Activated naive CD4-positive, alpha-beta T cell (primary cell): ENCODE results near the gene CSGALNACT2.
"Not testable (repeated sequence)": the region's sequence is repeated elsewhere in the genome, so short reads cannot be mapped to it uniquely, and the experiment has no call there.

Experiments used
- DNase-seq, 4 experiments: peaks; one replicate each; lab custom pipeline; 2025; lab: John Stamatoyannopoulos, UW

Gene CSGALNACT2

DNA sequence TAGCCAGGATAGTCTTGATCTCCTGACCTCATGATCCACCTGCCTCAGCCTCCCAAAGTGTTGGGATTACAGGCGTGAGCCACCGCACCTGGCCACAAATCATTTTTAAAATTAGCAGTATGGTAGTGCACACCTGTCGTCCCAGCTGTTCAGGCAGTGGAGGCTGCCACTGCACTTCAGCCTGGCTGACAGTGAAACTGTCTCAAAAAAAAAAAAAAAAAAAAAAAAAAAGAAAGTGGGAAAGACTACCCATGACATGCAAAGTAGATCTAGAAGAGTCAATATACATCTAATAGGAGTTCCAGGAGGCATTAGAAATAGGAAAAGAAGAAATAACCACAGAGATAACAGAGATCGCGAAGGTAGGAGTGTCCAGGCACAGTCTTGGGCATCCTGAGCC is 3.2 kb downstream of the CSGALNACT2 start:
- DNase-seq: no peak

DNA sequence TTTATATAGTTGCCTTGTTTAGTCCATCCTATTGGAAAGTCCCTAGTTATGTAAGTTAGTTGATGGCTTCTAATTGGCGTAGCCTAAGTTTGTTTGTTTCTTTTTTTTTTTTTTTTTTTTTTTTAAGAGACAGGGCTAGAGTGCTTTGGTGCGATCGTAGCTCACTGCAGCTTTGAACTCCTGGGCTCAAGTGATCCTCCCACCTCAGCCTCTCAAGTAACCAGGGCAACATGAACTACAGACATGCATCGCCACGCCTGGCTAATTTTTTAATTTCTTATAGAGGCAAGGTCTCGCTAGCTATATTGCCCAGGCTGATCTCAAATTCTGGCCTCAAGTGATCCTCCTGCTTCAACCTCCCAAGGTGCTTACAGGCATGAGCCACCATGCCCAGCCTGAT is 7.1 kb downstream of the CSGALNACT2 start:
- no peak for DNase-seq

DNA sequence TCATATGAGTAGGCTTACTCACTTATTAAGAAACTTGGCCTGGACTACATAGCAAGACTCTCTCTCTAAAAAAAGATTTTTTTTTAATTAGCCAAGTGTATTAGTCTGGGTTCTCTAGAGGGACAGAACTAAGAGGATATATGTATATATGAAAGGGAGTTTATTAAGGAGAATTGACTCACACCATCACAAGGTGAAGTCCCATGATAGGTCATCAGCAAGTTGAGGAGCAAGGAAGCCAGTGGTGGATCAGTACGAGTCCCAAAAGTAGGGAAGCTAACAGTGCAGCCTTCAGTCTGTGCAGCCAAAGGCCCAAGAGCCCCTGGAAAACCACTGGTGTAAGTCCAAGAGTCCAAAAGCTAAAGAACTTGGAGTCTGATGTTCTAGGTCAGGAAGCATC is 7.7 kb downstream of the CSGALNACT2 start:
- DNase-seq: not testable (repeated sequence)

DNA sequence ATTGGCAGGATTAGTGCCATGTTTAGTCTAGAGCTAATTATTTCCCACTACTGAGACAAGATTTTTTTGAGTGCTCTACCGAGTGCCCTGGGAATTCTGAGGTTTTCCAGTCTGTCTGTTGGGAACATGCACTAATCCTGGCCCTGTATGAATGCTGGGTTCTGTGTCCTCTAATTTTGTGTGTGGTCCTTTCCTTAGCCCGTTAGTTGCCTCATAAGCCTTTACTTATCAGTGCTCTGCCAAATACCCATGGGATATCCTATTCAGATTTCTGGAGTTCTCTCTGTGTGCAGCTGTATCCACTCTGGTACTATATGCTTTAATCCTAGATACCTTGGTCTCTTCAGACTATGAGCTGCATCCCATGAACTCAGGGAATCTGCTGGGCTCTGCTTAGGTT is 13.1 kb downstream of the CSGALNACT2 start:
- DNase-seq: no peak

DNA sequence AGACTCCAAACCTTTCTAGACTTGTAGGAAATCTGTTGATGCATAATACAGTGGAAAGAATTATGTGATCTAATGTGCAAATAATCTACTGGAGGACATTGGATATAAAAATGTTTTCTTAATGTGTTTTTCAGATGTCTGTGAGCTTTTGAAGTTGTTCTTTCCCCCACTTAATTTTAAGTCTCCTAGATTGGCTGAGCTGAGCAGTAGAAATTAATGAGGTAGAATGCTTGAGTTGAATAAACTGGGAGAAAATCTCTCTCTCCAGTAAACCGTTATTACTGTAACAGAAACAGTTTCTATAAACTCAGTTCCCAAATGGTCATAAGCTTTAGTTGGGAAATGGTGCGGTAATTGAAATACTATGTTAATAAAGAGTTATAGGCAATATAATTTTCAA is 15.7 kb downstream of the CSGALNACT2 start:
- no peak for DNase-seq

DNA sequence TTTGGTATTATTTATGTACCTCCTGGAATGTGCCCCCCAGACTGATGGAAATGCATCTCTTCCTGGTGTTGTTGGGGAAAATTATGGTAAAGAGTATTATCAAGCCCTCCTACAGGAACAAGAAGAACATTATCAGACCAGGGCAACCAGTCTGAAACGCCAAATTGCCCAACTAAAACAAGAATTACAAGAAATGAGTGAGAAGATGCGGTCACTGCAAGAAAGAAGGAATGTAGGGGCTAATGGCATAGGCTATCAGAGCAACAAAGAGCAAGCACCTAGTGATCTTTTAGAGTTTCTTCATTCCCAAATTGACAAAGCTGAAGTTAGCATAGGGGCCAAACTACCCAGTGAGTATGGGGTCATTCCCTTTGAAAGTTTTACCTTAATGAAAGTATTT is 17.0 kb downstream of the CSGALNACT2 start:
- no peak for DNase-seq

DNA sequence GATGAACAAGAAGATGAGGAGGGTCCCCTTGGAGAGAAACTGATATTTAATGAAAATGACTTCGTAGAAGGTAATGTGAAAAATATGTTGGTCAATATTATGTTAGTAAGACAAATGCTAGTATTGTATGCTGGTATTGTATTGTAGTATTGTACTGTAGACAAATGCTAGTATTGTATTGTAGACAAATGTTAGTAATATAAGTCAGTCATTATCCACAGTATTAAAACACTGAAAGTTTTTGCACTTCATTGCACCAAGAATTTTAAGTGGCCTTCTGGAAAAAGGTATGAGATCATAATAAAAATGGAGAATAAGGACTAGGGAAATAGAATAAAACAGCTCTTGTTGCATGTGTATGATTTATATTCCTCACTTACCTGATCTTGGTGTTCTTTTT is 17.5 kb downstream of the CSGALNACT2 start:
- DNase-seq: no peak

DNA sequence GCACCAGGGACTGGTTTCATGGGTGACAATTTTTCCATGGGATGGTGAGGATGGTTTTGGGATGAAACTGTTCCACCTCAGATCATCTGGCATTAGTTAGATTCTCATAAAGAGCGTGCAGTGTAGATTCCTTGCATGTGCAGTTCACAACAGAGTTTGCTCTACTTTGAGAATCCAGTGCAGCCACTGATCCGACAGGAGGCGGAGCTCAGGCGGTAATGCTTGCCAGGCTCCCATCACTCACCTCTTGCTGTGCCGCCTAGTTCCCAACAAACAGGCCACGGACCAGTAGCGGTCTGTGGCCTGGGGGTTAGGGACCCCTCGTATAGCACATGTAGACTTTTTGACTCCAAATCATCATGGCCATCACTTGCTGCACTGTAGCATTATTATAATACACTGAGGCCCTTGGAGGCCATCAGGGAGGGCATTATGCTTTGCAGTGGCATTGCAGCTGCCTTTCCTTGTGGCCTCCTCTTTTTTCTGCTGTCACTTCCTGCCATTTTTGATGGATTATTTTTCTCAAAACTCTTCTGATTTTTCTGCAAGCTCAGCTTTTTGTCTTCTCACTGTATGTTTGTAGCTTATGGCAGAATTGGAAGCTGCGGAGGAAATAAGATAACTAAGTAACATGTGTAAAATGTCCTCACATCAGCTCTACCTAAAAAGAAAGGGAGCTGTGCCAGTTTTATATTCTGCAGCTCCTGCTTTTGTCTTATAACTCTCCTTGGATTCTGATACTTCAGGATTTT is 18.5 kb downstream of the CSGALNACT2 start:
- no peak for DNase-seq

DNA sequence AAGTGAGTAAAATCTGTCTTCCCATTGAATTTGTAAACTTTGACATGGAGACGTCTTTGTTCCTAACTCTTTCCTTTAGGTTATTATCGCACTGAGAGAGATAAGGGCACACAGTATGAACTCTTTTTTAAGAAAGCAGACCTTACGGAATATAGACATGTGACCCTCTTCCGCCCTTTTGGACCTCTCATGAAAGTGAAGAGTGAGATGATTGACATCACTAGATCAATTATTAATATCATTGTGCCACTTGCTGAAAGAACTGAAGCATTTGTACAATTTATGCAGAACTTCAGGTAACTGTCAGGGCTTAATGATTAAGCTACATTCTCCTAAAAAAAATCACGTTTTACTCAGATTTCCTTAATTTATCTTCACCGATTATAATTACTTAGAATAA is 20.4 kb downstream of the CSGALNACT2 start:
- DNase-seq: no peak

DNA sequence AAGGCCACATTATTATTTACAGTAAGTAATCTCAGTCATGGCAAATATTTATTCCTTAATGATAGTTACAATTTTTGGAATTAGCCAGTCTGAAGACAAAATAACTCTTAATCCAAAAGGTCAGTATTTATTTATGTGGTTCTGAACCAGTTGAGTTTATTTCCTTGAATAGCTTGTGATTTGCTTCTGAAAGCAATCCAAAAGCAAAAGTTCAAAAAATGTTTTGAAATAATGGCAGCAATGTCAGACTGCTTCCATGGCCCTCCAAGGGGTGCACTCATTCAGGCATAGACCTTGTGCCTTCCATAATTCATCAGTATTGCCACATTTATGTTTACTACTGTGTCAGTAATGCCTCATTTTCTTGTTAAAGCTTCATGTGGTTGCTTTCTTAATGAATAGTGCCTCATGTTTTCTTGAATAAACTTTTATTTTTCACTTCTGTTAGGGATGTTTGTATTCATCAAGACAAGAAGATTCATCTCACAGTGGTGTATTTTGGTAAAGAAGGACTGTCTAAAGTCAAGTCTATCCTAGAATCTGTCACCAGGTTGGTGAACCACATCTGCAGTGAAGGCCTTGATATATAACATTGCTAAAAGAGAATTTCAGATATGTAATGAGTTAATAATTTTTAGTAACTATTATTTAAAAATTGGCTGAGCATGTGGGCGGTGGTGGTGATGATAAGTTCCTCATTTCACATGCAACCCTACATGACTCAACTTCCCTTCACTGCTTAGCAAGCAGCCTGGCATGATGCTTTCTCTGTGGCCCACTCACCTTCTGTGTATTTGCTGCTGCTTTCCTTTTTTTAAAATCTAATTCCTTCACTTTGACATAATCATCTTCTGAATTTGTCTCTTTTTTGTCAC is 22.0 kb downstream of the CSGALNACT2 start:
- no peak for DNase-seq

DNA sequence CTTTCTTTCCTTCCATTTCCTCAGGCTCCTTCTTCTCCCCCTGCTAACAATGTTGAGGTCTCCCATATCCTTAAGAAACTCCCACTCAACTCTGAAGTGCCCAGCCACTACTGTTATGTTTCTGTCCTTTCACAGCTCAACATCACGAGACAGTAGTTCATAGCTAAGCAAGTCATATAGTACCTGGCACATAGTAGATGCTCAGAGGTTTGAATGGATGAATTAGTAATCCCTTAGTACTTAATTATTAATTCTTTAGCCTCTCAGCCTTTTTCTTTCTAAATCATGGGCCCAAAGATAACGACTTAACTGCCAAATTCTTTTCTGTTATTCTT is 22.6 kb downstream of the CSGALNACT2 start:
- no peak for DNase-seq

DNA sequence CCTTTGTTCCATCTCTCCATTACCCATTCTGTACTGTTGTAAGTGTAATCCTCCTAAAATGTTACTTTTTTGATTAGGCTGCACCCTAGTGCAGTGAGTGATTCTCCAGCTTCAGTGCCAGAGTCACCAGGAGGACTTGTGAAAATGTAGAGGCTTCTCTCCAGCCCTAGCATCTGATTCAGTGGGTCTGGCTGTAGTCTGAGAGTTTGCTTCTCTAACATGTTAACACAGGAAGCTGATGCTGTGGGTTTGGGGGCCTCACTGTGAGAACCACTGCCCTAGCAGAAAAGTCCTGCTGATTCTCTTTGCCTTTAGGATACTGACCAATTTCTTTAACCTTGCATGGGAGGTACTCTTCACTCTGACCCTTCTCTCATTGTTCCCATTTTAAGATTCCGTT is 24.4 kb downstream of the CSGALNACT2 start:
- DNase-seq: no peak

DNA sequence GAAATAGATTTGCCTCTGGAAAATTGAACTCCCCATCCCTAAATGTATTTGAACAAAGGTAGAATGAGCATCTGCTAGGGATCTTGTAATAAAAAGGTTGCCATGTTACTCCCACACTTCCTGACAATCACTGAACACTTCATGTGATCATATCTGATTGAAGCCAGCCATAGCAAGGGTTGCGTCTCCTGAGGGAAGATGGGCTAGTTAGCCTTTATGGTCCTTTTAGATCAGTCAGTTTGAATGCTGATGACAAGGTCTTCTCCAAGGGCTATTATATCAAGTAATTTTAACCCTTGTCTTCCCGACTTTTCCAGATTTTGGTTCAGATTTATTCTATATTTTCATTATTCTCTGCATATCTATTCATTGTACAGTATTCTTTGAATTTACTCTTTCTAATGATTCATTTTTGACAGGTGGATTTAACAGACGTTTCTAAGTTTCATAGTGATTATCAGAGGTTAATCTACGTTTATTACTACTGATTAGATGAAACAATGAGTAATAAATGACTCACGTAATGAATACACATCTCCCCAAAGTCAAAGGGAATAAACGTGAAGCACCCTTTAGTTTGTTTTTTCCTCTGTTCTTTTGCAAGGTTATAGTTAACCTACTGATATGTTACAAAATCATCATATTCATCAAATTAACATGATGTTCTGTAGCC is 28.1 kb downstream of the CSGALNACT2 start:
- no peak for DNase-seq

DNA sequence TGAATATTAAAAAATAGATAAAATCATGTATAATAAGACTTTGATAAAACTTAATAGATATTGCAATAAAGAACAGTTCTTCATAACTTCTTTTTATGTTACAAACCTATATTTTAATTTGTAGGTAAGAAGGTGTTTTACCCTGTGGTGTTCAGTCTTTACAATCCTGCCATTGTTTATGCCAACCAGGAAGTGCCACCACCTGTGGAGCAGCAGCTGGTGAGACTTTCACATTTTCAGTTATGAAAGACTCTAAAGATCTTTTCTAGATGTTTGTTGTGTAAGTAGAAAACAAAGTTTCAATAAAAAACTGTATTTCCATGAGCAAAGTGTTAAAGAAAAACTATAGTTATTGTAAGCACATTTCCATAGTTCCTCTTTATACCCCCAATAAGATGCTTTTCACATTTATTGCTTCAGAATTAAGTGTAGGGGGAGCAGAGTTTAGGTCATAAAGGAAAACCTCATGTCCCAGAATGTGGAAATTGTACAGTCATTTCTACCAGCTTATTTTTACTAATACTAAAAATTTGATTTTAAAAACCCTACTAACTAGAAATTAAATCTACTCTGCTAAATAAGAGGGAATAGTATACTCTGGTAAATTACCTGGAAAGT is 28.7 kb downstream of the CSGALNACT2 start:
- no peak for DNase-seq

DNA sequence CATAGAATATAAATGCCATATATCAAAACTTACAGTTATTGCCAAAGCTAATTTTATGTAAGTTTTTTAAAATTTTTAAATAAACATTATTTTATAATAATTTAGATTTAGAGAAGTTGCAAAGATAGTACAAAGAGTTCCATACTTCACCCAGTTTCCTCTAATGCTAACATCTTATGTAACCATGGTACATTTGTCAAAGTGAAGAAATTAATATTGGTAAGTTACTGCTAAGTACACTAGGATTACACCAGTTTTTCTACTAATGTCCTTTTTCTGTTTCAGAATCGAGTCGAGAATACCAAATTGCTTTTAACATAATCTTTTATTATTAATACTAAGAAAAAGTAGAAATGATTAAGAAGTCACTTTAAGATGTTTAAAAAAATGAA is 29.2 kb downstream of the CSGALNACT2 start:
- DNase-seq: no peak

DNA sequence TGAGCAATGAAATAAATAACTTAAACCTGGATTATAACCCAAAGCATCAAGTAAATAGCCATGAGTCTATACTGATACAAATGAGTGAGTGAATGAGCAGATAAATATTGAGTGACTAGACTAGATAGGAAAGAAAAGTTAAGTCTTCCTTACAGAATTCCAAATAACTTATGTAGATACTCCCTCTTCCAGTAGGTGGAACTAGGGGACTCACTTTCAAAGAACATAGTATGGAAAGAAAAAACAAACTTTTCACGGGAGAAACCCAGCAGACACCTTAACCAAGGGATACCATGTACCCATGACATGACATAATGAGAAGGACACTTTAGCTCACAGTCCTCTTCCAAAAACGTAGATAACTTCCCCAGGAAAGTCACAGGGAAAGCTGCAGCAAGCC is 32.2 kb downstream of the CSGALNACT2 start:
- DNase-seq: no peak

DNA sequence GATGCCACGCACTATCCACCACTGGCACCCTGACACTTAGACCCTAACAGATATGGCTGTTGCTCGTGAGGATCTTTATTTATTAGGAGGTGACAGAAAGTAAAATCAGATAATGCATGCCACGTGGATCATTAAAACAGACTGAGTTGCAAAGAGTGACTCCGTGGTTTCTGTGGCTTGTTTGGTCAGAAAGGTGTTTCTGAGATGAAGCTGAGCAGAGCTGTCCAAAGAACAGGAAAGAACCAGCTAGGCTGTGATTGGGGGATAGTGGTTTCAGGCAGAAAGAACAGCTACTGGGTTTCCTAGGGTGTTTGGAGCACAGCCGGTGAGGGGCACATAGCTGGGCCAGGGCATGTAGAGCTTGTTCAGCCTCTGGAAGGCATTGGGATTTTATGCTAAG is 34.4 kb downstream of the CSGALNACT2 start:
- DNase-seq: no peak

DNA sequence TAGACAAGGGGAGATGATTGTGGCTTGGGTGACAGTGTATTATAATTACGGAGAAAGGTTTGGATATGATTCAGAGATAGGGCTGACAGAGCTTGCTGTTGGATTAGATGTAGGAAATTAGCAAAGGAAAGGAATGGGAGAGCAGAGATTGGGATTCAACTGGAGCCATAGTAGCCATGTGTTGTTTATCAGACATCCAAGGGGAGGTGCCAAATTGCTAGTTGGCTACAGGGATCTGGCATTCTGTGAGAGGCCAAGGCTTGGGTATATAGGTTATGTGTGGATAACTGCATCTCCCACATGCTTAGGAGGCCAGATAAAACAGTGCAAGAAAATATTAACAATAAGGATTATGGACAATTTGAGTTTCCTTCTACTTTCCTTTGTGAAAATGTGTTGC is 34.9 kb downstream of the CSGALNACT2 start:
- DNase-seq: no peak

DNA sequence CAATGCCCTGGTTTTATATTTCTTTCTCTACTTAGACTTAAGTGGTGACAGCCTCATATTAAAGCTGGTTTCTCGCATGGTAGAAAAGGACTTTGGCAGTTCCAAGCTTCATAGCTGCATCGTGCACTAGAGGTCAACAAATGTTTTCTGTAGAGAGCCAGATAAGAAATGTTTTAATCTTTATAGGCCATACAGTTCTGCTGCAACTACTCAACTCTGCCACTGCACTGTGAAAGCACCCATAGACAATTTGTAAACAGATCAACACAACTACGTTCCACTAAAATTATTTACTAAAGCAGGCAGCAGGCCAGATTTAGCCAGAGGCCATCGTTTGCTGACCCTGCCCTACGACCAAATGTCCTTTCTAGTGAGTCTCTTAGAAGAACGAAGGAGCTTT is 36.7 kb downstream of the CSGALNACT2 start:
- DNase-seq: no peak

DNA sequence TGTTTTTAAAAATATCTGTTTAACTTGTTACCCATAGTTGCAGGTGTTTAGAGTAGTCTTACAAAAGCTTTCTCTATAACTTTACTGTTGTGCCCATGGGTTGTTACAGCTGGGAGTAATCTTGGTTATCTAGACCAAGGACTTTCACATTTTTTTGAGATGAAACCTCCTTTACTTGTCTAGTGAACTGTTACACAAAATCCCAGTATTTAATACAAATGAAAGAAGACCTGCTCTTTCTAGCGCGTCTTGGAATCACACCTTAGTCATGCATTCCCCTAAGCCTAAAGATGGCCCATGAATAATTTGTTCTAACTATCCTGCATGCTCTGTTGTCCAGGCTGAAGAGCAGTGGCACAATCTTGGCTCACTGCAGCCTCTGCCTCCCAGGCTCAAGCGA is 38.0 kb downstream of the CSGALNACT2 start:
- no peak for DNase-seq

DNA sequence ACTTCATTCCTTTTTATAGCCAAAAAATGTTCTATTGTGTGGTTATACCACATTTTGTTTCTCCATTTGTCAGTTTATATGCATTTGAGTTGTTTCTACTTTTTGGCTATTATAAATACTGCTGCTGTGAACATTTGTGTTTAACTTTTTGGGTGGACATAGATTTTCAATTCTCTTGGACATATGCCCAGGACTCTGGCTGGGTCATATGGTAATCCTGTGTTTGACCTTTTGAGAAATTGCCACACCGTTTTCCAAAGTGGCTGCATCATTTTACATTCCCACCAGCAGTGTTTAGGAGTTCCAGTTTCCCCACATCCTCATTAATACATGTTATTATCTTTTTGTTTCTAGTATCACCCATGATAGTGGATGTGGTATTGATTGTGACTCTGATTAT is 39.4 kb downstream of the CSGALNACT2 start:
- no peak for DNase-seq

DNA sequence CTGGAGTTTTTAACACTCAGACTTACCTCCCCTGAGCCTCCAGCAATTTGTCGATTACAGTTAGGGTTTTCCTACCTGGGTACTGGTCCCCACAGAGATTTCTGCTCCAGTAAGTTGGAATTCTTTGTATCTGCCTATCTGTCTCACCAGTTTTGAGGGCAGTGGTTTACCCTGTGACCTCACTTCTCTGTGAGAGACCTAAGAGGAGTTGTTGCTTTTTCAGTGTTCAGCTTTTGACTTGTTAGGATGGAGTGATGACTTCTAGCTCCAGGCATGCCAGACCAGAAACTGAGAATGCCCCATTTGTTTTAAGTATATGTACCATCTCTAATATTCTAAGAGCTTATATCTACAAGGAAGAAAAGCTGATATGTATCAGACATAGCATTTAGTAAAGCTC is 42.9 kb downstream of the CSGALNACT2 start:
- DNase-seq: no peak

DNA sequence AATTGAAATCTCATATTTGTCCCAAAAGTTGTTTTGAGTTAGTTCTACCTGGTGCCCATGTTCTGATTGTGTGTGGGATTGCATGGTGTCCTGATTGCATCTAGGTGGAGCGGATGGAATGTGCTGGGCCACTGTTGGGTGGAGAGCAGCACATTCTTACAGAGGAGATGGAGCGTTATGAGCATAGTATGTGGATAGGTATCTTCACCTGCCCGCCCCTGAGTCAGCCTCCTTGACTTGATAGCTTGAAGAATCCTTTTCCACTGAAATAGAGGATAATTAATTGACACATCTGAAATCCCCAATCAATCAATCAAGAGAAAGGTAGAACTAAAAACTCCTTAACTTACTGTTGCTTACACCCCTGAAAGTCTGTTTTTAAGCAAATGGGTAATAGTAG is 45.5 kb downstream of the CSGALNACT2 start:
- not testable (repeated sequence) for DNase-seq
